NCI-H526 (cell line): Measurements from ENCODE around the gene ABCA13.

Experiments
- DNase-seq, 2 experiments: peaks; one replicate each; lab custom pipeline; 2025; lab: John Stamatoyannopoulos, UW

The ABCA13 gene

DNA sequence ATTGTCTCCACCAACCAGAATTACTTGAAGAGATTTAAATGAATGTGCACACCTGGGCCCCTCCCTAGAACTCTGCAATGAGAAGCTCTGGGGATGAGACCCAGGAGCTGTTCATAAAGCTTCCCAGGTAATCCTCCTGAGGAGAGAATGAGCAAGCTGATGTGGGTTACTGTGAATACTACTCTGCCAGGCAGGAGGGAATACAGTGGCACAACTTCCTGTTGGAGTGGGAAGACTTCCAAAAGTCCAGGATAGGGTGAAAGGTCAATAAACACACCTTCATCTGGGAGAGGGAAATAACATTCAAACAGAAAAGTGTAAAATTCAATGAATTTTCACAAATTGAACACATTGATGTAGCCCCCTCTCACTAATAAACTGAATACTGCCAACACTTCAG, 351.4 kb downstream of the ABCA13 start:
- no peak for DNase-seq

DNA sequence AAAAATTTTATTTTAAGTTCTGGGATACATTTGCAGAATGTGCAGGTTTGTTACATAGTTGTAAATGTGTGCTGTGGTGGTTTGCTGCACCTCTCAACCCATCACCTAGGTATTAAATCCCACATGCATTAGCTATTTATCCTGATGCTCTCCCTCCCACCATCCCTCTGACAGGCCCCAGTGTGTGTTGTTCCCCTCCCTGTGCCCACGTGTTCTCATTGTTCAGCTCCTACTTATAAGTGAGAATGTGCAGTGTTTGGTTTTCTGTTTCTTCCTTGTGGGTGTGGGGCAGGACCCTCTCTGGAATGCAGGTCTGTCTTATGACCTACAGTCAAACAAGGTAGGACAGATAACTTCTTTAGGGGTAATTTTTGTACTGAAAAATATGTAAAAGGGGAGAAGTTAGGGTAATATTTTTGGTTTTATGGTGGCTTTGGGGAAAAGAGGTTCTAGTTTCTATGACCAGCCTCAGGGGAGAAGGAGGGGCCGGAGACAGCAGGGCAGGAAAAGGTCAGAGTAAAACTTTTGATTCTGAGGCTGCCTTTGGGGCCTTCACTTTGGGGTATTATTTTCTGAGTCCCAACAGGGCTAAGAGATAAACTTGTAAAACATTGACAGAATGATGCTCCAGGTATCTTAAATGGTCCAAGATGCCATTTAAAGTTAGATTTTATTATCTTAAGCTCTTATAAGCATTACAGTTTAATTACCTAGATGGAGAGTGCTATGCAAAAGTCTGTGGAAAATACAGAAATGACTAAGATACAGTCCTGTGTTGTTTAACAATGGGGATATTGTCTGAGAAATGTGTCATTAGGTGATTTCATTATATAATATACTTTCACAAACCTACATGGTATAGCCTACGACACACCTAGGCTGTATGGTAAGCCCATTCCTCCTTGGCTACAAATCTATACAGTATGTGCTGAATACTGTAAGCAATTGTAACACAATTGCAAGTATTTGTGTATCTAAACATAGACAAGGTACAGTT, 354.8 kb downstream of the ABCA13 start:
- DNase-seq, result no peak

DNA sequence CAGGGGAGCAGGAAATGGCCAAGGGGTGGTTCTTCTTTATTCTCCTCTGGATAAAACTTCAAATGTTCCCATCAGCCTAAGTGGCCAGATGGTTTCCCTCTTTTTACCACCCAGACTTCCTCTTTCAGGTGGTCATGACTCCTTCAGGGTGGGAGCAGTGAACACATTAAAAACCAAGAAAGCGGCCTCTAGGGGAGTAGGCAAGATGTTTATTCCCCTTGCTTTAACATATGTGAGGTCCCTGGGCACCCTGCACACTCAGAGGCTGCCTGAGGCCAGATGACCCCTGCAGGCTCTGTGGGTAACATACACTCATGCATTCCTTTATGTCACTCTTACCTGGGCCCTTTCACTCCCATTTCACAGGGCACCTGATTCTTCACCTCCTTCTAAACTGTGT, 357.4 kb downstream of the ABCA13 start:
- DNase-seq, result no peak

DNA sequence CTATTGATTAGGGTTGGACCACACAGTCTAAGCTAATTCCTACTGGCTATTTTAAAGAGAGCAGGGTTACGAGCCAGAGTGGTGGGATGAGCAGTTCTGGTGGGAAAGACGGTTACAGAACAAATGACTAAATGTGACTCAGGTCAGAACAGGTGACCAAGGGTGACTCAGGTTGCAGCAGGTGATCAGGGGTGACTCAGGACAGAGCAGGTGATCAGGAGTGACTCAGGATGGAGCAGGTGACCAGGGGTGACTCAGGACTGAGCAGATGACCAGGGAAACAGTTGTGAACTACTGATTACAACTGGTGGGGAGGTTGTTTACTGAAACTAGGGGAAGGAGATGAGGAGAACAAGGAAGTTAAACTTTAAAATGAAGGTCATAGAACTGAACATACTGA, 366.3 kb downstream of the ABCA13 start:
- no peak for DNase-seq

DNA sequence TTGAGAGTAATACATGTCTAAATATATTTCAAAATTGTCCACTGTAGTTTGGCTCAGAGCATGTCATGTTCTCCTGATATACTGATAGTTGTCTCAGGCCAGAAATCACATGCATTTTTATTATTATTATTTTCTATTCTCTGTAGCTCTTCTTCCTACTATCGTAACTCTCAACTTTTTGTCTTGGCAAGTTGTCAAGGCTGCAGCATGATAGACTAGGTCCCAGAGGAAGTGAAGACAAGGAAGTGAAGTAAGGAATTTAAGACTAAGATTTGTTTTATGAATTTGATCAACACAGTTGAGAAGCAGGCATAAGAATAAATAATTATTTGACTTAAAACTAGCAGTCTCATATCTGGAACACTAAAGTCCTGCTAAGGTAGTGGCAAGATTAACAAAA, 369.5 kb downstream of the ABCA13 start:
- no peak for DNase-seq

DNA sequence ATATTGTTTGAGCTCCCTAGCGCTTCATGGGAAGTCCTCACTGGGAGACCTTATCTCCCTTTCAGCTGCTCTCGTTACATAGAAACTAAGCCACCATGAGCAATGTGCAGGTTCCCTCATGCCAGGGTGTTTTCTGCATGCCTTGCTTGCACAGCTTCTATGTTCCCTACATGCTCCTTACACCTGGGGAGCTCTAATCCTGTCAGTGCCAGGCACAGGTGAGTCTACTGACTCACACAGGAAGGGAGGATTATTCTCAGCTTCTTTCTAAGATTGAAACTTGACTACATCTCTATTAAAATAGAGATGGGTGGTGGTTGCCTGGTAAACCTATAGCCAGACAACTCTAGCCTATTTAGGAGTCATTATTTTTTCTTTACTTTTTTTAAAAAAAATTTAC, 377.4 kb downstream of the ABCA13 start:
- DNase-seq, result no peak

DNA sequence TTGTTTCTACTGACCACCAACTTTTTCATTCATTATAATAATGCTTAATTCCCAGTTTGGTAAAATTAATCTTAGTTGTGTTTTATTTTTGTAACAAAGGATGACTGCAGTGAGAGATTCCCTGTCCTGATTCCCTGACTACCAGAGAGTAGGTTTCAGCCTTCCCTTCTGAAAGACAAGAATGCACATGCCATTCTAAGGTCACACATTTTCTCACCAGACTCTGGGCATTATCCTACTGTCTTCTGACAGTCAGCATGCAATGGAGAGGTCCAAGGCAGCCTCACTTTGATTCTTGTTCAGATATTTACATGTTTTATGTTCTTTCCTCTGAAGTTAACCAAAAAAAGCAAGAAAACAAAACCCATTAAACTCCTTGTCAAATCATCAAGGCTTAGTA, 380.4 kb downstream of the ABCA13 start:
- DNase-seq, result no peak

DNA sequence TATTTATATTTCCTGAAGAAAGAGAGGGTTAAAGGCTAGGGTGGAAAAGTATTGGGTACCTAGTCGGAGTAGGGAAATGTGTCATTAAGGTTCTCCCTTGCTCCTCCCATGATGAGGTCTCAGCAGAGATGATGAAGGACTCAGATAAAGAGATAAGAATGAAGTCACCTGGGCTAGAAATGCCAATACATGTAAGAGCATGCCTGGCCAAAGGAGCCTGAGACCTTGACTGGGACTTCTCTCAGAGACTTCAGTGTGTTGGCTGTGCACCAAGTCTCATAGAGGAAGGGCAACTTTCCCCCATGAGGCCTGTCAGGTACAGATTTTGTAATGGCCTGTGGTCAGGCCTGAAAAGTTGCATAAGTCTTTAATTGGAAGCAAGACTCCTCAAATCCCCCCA, 392.1 kb downstream of the ABCA13 start:
- DNase-seq, result no peak

DNA sequence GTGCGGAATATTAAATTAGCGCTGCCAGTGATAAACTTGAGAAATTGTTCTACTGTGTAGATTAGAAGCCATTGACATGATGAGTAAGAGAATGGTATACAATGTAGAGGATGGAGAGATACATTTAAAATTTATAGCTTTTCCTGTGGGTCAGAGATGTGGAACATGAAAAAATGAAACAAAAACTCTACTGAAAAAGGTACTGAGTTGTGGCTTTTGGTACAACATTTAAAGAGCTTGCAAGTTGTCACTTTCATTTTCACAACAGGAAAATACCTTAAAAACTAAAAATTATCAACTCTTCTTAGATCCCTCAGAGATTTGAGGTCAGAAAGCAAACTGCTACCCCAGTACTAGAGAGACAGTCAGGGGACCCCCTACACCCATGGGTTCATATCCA, 404.3 kb downstream of the ABCA13 start:
- no peak for DNase-seq

DNA sequence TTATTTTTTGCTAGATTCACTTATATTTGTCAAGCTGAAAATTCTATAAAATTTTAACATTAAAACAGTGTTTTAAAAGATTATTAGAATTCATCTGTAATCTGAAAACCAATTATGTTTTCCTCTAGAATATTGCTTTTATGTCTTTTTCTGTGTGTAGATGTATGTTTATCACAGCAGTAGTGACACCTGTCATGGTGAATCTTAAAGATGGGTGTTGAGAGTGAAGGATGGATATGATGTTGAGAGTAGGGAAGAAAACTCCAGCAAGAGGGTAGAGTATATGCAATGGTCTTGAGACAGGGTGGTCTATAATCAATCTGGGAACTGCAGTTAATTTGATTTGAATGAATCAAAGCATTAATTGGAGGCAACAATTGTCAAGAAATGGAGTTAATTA, 416.2 kb downstream of the ABCA13 start:
- no peak for DNase-seq

DNA sequence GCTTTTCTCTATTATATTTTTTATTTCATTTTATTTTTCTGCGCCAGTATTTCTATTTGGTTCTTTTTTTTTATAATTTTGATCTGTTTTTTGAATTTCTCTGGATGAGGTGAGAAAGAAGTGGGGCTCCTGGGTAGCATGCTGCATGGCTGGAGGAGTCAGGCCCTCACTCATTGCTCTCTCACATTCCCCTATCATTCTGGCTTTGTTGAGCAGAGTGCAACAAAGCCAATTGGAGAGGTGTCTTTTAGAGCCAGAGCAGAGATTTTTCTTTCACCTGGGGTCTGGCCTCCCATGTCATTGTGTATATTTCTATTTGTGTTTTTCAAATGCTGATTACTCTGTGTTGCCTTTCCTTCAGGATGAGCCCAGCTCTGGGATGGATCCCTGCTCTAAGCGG, 423.1 kb downstream of the ABCA13 start:
- DNase-seq, result no peak

DNA sequence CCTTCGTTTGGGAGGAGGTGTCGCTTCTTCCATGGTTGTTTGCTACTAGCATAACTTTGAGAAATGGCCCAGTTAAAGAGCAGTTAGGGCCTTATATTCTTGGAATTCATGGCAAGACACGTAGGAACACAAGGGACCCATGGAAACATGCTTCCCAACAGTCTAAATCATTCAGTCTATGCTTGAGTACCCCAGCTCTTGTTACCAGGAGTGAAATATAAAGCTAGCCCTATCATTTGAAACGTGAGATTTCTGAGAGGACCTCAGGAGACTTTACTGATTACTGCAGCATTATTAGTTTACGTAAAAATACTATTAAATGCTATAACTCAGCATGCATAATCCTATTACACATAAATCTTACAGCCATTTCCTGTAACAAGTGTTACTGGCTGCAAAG, 424.5 kb downstream of the ABCA13 start:
- DNase-seq, result no peak

DNA sequence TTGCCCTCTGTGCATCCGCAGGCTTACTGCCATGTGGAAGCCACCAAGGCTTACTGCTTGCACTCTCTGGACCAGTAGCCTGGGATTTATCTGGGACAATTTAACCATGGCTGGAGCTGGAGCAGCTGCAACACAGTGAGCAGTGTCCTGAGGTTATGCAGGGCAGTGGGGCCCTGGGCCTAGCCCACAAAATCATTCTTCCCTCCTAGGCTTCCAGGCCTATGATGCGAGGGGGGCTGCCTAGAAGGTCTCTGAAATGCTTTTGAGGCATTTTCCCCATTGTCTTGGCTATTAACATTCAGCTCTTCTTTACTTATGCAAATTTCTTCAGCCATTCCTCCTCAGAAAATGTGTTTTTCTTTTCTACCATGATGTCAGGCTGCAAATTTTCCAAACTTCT, 439.4 kb downstream of the ABCA13 start:
- DNase-seq, result no peak

DNA sequence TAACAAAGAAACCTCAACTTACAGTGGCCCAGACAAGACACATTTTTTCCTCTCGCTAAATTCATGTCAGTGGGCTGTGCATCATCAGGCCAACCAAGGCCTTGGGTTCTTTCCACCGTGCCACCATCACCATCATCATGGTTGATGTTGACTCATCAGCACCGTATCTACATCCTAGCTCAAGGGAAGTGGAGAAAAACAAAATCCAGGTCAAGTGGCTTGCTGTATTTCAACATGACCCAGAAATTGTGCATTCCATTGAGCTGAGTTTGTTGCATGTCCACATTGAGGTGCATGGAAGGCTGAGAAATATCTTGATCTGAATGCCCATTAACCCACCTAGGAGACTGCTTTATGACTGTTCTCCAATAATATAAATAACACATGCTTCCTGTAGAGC, 440.7 kb downstream of the ABCA13 start:
- no peak for DNase-seq

DNA sequence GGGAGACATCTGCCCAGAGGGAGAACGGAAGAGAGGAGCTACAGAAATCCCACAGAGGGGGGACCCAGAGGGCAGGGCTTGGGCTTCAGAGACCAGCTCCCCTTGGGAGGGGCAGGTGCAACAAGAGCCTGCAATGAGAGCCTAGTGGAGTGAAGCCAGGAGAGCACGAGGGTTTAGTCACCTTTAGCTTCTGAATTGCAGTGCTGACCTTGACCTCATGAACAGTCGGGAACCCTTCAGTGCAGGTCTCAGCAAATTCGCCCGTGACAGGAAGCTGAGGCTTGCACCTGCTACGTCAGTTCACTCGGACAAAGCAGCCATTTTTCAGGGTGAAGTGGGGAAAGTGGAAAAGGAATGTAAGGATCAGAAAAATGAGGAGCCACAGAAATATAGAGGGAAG, 446.2 kb downstream of the ABCA13 start:
- DNase-seq, result no peak

DNA sequence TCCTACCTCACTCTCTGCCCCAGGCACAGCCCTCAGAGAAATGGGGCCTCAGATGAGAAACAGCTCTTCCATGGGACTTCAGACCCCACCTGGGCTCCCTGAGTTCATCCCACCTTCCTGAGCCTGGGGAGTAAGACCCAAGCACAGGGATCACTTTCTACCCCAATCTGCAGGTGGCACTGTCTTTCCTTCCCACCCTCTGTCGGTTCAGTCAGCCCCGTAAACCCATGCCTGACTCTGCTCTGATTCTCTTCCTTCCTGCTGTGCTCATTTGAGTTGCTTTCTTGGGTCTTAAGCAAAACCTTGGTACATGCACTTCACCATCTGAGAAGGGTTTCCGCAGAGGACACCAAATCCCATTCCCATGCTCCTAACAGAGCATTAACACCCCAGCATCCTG, 446.7 kb downstream of the ABCA13 start:
- DNase-seq, result no peak

DNA sequence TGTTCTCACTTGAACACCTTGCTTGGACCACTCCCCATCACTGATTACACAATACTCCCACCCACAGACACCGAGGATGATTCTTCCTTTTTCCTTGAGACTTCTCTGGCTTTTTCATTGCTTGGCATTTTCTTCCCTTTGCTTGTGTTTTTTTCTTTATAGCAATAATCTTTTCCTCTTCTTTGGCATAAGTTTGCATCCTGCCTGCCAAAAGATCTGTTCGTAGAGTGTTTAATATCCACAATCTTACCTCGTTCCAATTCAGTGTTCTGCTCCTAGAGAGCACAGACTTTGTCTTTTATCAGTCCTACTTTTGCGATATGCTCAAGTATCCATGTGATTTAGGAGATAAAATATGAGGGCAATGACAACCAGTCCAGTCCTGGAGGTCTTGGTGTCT, 449.8 kb downstream of the ABCA13 start:
- no peak for DNase-seq

DNA sequence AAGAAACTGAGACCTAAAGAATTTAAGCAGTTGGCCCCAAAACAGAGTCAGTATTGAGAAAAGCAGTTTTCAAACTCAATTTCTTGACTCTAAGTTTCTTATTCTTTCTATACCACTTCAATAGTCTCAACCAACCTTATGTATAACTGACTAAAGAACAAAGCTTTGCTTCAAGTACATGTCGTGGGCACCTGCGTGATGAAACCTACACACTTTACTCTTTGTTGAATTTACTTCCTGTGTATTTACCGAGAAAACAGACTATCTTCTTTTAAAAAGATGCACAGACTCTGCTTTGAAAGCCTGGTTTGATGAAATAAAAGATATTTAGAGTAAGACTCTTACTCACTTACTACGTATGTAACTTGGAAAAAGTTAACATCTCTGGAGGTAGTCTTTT, 455.9 kb downstream of the ABCA13 start:
- no peak for DNase-seq

DNA sequence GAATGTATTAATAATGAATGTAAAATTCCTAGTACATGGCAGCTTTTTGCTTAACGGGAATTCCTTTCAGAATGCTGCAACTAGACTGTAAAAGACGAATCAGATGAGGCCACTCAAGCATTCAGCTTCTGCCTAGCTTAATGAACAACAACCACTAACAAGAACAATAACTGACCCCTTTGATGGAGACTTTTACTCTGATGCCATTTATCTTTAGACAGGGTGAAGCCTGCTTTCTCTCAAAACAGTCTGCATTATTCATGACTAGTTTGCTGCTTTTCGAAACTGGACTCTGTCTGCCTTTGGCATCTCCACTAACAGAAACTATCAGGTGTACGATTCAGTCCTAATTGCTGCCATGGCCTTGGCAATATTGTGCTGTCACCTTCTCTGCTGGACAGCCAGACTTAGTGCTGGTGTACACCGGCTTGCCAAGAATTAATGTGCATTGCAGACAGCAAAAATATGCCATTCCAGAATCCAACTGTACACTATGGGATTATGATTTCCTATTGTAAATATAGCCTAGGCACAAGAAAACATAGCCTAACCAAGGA, 457.6 kb downstream of the ABCA13 start:
- no peak for DNase-seq

DNA sequence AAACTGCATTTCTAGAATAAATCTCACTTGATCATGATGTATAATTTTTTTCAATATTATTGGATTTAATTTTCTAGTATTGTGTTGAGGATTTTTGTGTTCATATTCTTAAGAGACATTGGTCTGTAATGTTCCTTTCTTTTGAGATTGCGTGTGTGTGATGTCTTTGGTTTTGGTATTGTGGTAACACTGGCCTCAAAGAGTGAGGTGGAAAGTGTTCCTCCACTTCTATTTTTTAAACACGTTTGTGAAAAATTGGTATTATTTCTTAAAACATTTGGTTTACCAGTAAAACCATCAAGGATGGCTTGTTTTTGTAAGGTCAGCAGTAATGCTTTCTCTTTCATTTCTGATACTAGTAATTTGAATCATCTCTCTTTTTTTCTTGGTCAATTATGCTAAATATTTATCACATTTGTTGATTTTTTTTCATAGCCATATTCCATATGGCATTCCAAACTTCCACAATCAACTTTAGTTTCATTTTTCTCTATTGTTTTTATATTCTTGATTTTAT, 462.9 kb downstream of the ABCA13 start:
- DNase-seq, result no peak

DNA sequence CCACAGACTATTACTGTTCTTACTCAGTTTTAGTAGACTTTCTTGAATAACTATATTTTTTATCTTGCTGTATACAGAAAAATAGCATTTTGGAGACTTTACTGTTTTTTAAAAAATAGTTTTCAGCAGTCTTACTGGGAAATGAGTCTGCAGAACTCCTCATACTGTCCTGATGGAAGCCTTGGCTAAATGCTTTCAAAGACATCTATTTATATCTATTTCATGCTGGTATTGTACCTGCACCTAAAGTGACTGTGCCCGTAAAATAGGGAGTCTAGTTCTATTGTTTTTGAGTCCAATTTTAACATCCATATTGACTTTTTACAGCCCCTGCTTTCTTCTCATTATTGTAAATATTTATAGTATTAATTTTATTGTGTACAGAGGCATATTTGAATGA, 464.5 kb downstream of the ABCA13 start:
- DNase-seq, result no peak

DNA sequence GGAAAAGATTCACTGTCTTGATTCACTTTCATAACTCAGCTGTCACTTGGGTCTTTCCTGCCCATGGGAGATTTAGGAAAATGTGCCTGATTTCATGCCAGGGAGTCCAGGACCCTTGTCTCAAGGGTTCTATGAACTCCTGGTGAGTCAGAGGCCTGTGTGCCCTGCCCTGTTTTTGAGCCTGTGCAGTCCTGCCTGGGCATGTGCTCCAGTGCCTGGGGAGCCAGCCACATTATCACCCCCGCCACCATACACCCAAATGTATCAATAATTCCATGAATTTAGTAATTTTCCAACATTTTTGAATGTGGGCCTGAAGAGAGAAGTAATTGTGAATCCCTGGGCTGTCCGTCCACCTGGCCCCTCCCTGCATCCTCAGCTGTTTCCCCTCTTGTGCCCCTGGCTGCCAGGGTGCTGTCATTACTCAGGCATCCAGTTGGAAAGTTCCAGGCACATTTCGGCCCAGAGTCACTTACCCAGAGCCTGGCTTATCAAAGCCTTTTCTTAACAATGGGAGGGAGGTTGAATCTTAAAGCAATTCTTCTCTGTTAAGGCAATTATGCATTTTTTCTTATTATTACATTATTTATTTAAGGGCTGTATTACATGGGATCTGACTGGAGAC, 465.2 kb downstream of the ABCA13 start:
- no peak for DNase-seq

DNA sequence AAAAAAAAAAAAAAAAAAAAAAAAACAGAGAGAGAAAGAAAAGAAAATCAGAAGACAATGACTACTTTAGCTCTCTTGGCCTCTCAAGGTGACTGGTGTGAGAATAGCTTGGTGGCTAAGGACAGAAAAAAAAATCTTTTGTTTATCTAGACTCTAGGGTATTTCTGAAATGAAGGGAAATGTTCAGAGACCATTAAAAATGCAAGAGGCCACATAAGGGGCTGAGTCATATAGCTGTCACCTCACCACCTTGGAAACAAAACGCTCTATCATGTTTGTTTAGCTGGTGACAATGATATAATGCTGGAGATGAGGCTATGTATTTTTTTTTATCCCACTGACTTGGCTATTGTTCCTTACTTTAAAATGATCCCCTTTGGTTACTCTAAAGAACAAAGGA, 466.1 kb downstream of the ABCA13 start:
- no peak for DNase-seq
